Stimulated activated naive CD8-positive, alpha-beta T cell treated with anti-CD3 and anti-CD28 coated beads, Interleukin-15, amount 100 ng/mL, for 72 hours (primary cell): Measurements from ENCODE around the gene ASB11.

Experiments used
- ATAC-seq: fragments of 150-1000 bp; cut with Tn5 transposase; 2 replicates; pipeline ENCODE4 v1.10.0; 2021; ENCODE audit warnings: mild to moderate bottlenecking, moderate library complexity
- DNase-seq, 2 donors: peaks; one replicate each; pipeline ENCODE4 v3.0.0; 2021 to 2022
- H3K27ac Mint-ChIP-seq, 2 donors: one replicate each; pipeline ENCODE4 v1.8.0; 2022; ENCODE audit warnings: mild to moderate bottlenecking in 2 of 2, mixed read lengths in 2 of 2, moderate library complexity in 2 of 2
- H3K27me3 Mint-ChIP-seq: one replicate; pipeline ENCODE4 v1.8.0; 2022; ENCODE audit warnings: mixed read lengths
- H3K4me1 Mint-ChIP-seq: one replicate; pipeline ENCODE4 v1.8.0; 2022; ENCODE audit warnings: mild to moderate bottlenecking, mixed read lengths
- H3K4me3 Mint-ChIP-seq, 2 donors: one replicate each; pipeline ENCODE4 v1.8.0; 2022; ENCODE audit warnings: mild to moderate bottlenecking in 2 of 2, mixed read lengths in 2 of 2, moderate library complexity in 1 of 2
- H3K9me3 Mint-ChIP-seq, 2 donors: one replicate each; pipeline ENCODE4 v1.8.0; 2022; ENCODE audit warnings: mixed read lengths in 2 of 2

ASB11 gene

DNA sequence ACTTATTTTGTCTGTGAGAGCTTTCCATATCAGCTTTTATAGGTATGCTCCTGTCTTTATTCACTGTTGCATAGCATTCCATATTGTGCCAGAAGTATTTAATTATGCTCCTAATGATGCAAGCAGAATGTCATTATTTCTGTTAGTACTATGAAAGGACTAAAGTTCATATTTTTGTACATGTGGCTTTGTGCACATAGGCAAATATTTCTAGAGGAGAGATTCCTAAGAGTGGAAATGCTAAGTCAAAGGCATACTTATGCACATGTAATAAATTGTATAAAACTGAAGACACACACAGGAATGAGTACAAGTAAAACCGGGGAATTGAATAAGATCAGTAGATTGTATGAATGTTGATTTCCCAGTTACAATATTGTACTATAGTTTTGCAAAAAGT, 43.7 kb downstream of the ASB11 start:
- Mint-ChIP-seq H3K4me1 (peaks cover 10% of the 10 kb centered on the region), H3K27ac (no peak overlapping the region), H3K9me3 (no peaks in the 10 kb centered on the region), H3K4me3 (no peak overlapping the region), H3K27me3 (no peaks in the 10 kb centered on the region)
- ATAC-seq: no peak
- DNase-seq: no peak

- peak; percentile 5 to 17 for DNase-seq
- ATAC-seq: peak; percentile 77
- Mint-ChIP-seq H3K4me1 (peaks cover 10% of the 10 kb centered on the region), H3K9me3 (no peaks in the 10 kb centered on the region), H3K4me3 (peak within 1 kb of the TSS; percentile 75 to 78), H3K27me3 (no peaks in the 10 kb centered on the region), H3K27ac (peak within 1 kb of the TSS in 1 of 2 donors; percentile 52)
Observed at GRCh38 chrX:15269618-15270521, 45.6 kb downstream of the ASB11 start, which contains the start of gene ASB9. TSS of gene ASB9 (minus strand) at chrX:15270083. CDS start at chrX:15269874, 209 bp downstream.

DNA sequence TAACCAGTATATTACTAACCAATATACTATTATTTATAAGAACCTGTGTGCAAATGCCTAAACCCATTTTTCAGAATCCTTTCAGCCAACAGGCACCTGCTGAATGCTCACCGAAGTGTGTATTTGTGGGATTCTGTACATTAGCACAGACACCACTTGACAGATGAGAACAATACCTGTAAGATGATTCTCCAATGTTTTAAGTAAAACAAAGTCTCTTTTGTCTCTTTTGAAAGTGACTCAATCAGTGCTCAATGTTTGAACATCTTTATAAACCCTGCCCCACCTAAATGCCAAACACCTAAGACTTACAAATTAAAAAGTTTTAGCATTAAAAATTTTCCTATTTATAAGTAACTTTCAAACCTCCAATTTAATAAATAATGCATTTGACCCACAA, 46.3 kb downstream of the ASB11 start:
- DNase-seq (no peak), ATAC-seq (no peak)
- Mint-ChIP-seq H3K27ac (no peak overlapping the region), H3K4me1 (peaks cover 10% of the 10 kb centered on the region), H3K27me3 (no peaks in the 10 kb centered on the region), H3K9me3 (no peaks in the 10 kb centered on the region), H3K4me3 (no peak overlapping the region)

GRCh38 chrX:15254852-15255251, 60.6 kb downstream of the ASB11 start:
- Mint-ChIP-seq H3K9me3 (no peaks in the 10 kb centered on the region), H3K27me3 (no peaks in the 10 kb centered on the region), H3K27ac (no peak overlapping the region), H3K4me3 (no peak overlapping the region), H3K4me1 (no peaks in the 10 kb centered on the region)
- ATAC-seq (no peak), DNase-seq (no peak)

DNA sequence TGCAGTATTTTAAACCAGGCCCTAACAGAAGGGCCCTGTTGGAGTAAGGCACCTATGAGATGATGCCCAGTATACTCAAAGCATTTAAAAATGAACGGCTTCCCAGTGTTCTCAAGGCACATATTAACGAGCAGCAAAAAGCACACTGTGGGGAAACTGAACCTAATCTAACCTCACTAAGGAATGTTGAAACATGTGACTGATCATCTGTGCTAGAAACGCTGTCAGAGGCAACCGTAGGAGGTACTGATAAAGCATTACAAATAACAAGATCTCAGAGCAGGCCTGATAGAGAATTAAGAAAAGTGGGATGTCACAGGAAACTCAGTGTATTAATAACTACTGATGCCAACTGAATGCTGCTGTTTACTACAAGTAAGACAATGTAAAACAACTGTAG, 69.5 kb downstream of the ASB11 start:
- H3K9me3 Mint-ChIP-seq: no peaks in the 10 kb centered on the region
- H3K4me3 Mint-ChIP-seq: no peak overlapping the region
- H3K27ac Mint-ChIP-seq: no peak overlapping the region
- no peaks in the 10 kb centered on the region for H3K4me1 Mint-ChIP-seq
- DNase-seq (no peak), ATAC-seq (no peak)
- no peaks in the 10 kb centered on the region for H3K27me3 Mint-ChIP-seq

DNA sequence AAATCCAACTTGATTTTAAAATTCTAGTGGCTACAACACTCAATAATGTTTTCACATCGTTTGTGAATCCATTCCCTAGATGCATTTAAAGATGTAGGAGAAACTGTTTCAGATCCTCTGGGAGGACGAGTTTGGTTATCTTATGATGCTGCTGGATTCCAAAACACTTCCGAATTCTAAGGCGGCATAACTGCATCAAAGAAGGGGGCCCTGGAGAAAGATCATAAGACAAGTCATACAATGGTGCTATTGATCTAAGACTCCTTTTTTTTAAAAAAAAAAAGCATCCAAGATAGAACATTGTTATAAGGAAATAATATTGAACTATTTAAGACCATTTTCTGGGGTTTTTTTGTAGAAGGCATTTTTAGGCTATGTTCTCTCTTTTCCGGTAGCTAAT, 71.0 kb downstream of the ASB11 start:
- DNase-seq: no peak
- H3K9me3 Mint-ChIP-seq: no peaks in the 10 kb centered on the region
- H3K27ac Mint-ChIP-seq: no peak overlapping the region
- no peak for ATAC-seq
- H3K27me3 Mint-ChIP-seq: no peaks in the 10 kb centered on the region
- H3K4me3 Mint-ChIP-seq: no peak overlapping the region
- no peaks in the 10 kb centered on the region for H3K4me1 Mint-ChIP-seq

- H3K27ac Mint-ChIP-seq: no peak overlapping the region
- ATAC-seq: no peak
- H3K9me3 Mint-ChIP-seq: no peaks in the 10 kb centered on the region
- no peaks in the 10 kb centered on the region for H3K27me3 Mint-ChIP-seq
- no peaks in the 10 kb centered on the region for H3K4me1 Mint-ChIP-seq
- peak; percentile 3 to 15 for DNase-seq
- H3K4me3 Mint-ChIP-seq: no peak overlapping the region
Observed at GRCh38 chrX:15242899-15243555, 72.4 kb downstream of the ASB11 start.

- Mint-ChIP-seq H3K4me3 (no peak overlapping the region), H3K4me1 (no peaks in the 10 kb centered on the region), H3K9me3 (no peaks in the 10 kb centered on the region), H3K27me3 (no peaks in the 10 kb centered on the region), H3K27ac (no peak overlapping the region)
- DNase-seq: no peak
- ATAC-seq: no peak
Observed at GRCh38 chrX:15241301-15241700, 74.1 kb downstream of the ASB11 start.

DNA sequence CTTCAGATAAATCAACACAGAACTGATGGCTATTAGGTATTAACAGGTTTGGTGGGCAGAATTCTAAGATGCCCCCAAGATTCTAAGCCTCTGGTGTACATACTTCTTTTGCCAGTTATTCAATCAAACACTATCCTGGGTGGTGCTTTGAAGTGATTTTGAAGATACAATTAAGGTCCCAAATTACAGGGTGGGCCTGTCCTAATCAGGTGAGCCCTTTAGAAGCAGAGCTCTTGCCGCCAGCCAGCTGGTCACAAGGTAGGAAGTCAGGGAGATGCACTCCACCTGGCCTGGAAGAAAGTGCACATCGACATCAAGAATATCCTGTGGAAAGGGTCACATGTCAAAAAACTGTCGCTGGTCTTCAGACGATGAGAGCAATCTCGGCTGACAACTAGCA, 75.0 kb downstream of the ASB11 start:
- Mint-ChIP-seq H3K27me3 (no peaks in the 10 kb centered on the region), H3K4me1 (no peaks in the 10 kb centered on the region)

DNA sequence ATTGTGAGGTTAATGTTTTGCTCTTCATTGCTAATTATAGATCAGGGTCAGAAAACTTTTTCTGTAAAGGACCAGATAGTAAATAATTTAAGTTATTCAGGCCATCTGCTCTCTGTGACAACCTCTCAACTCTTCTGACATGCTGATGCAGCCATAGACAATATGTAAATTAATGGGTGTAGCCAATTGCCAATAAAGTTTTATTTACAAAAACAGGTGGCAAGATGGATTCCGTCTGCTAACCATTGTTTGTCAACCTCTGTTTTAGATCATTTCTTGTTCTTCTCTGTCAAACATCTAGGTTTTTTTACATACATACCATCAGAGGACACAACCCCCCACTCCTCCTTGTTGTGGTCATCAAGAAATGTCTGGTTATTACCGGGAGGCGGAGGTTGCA, 79.3 kb downstream of the ASB11 start:
- H3K4me1 Mint-ChIP-seq: no peaks in the 10 kb centered on the region
- DNase-seq: no peak
- no peaks in the 10 kb centered on the region for H3K27me3 Mint-ChIP-seq
- H3K4me3 Mint-ChIP-seq: no peak overlapping the region
- no peak overlapping the region for H3K27ac Mint-ChIP-seq
- H3K9me3 Mint-ChIP-seq: no peaks in the 10 kb centered on the region
- ATAC-seq: no peak

More for the DNA sequence above, 75.0 kb downstream of the ASB11 start:
- Mint-ChIP-seq H3K27ac (no peak overlapping the region), H3K4me3 (no peak overlapping the region), H3K9me3 (no peaks in the 10 kb centered on the region)
- DNase-seq: no peak
- no peak for ATAC-seq

GRCh38 chrX:15235001-15235400, 80.4 kb downstream of the ASB11 start:
- ATAC-seq (no peak), DNase-seq (no peak)
- no peaks in the 10 kb centered on the region for H3K27me3 Mint-ChIP-seq
- peak overlapping the region in 1 of 2 donors; percentile 72 for H3K27ac Mint-ChIP-seq
- H3K4me3 Mint-ChIP-seq: no peak overlapping the region
- no peaks in the 10 kb centered on the region for H3K9me3 Mint-ChIP-seq
- H3K4me1 Mint-ChIP-seq: no peaks in the 10 kb centered on the region

DNA sequence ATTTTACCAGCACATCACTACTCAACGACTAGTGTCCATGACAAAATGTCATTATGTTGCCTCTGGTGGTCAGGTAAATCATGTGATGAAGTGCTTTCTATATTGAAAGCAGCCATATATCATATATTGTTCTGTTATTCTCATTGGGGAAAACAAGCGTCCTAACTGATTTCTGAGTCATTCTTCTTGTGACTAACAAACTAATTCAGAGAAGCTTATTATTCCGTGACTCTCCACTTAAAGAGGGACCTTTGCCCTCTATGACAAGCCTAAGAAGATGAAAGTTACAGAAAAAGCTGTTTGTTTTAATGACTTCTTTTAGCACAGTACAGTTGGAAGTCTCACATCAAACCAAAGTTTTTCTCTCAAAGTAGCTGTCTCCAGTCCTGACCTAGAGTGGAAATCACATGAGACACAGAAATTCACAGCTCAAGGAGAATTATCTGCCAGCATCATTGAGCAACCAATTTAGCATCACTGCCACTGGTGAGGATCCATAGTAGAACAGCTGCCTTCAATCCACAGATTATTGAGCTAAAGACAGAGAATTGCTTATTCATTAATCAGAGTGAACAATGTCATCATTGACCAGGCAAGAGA, 81.9 kb downstream of the ASB11 start:
- H3K4me1 Mint-ChIP-seq: no peaks in the 10 kb centered on the region
- peak overlapping the region in 1 of 2 donors; percentile 58 for H3K27ac Mint-ChIP-seq
- H3K4me3 Mint-ChIP-seq: no peak overlapping the region
- ATAC-seq (no peak), DNase-seq (no peak)
- H3K27me3 Mint-ChIP-seq: no peaks in the 10 kb centered on the region
- H3K9me3 Mint-ChIP-seq: no peaks in the 10 kb centered on the region
